HepG2 (cell line): ENCODE results near the gene PPP3R1. TPM values are rescaled to one million over a fixed set of nuclear protein-coding genes. Genes with fewer than 3 reads are reported as not detected.

Experiments used
- ATAC-seq: fragments of 200-7000 bp; cut with Tn5 transposase; 3 replicates; pipeline ENCODE4 v1.9.1; 2020; ENCODE audit warnings: mild to moderate bottlenecking, moderate library complexity
- BruUV-seq: library from RNA; stranded (reverse); fragments of 400-500 nt; replicated peaks from 2 replicates; lab custom pipeline; 2021; lab: Mats Ljungman, UMichigan
- CTCF ChIA-PET: fragments of 300-600 bp; formaldehyde crosslinking; extraction: SDS; loops from one replicate; lab custom pipeline; 2021; ENCODE audit warnings: low total read pairs, inconsistent platforms, low intra/inter-chr PET ratio; lab: Yijun Ruan, JAX
- POLR2A ChIA-PET: fragments of 350-600 bp; sonication (Branson Sonifier 250); formaldehyde crosslinking; loops from one replicate; lab custom pipeline; 2020; ENCODE audit warnings: antibody characterized with exemption, inconsistent platforms; lab: Yijun Ruan, JAX
- DNase-seq: peaks from one replicate; pipeline ENCODE4 v3.0.0-alpha.2; 2015; ENCODE audit warnings: low spot score
- FAIRE-seq: peaks from 3 replicates; lab custom pipeline; 2011; peaks lifted over from hg19 to GRCh38; lab: Jason Lieb, UNC
- H2AFZ ChIP-seq: one replicate; pipeline ENCODE4 v1.6.1; 2011; ENCODE audit warnings: low read length, inconsistent platforms
- H3K27ac ChIP-seq: fragments of 300-600 bp; 3 replicates; pipeline ENCODE4 v1.8.0; 2011; ENCODE audit warnings: mixed run types, mild to moderate bottlenecking, mixed read lengths, low read length, inconsistent platforms; ENCODE audit not compliant: insufficient read depth; ENCODE audit errors: extremely low read length
- H3K27me3 ChIP-seq, 2 experiments: fragments of 200-600 bp in 1 of 2; 2 replicates in 1 of 2; 3 replicates in 1 of 2; pipeline versions ENCODE4 v1.6.0 to v1.8.0; 2011; ENCODE audit warnings: low read length in 2 of 2, mild to moderate bottlenecking in 2 of 2, moderate library complexity in 2 of 2, inconsistent platforms in 1 of 2; ENCODE audit not compliant: insufficient read depth in 2 of 2, control insufficient read depth in 1 of 2
- H3K36me3 ChIP-seq, 2 experiments: fragments of 200-600 bp in 1 of 2; replicated peaks in 1 of 2; 2 replicates in 1 of 2; 3 replicates in 1 of 2; pipeline versions ENCODE4 v1.5.1 to v1.8.0; 2011; ENCODE audit warnings: low read length in 2 of 2, inconsistent platforms in 1 of 2; ENCODE audit not compliant: insufficient read depth in 2 of 2, control insufficient read depth in 1 of 2
- H3K4me1 ChIP-seq: 2 replicates; pipeline ENCODE4 v1.5.1; 2012; ENCODE audit warnings: low read length, inconsistent platforms; ENCODE audit not compliant: insufficient read depth
- H3K4me2 ChIP-seq: 2 replicates; pipeline ENCODE4 v1.6.0; 2011; ENCODE audit warnings: low read depth, low read length, inconsistent platforms
- H3K4me3 ChIP-seq, 3 experiments: fragments of 200-600 bp in 1 of 3; sonication (generic), shearing (Covaris generic) in 1 of 3; replicated peaks in 1 of 3; 2 replicates each; pipeline ENCODE4 v1.5.1; 2011 to 2016; ENCODE audit warnings: low read length in 3 of 3, inconsistent platforms in 2 of 3, low read depth in 2 of 3, mild to moderate bottlenecking in 2 of 3, control low read depth in 1 of 3, mixed read lengths in 1 of 3; ENCODE audit not compliant: insufficient read depth in 1 of 3
- H3K79me2 ChIP-seq: one replicate; pipeline ENCODE4 v1.6.1; 2011; ENCODE audit warnings: low read length, inconsistent platforms; ENCODE audit not compliant: insufficient read depth
- H3K9ac ChIP-seq: 2 replicates; pipeline ENCODE4 v1.6.0; 2011; ENCODE audit warnings: mild to moderate bottlenecking, low read depth, low read length, inconsistent platforms; ENCODE audit not compliant: insufficient read depth
- H3K9me3 ChIP-seq: 2 replicates; pipeline ENCODE4 v1.5.1; 2012; ENCODE audit warnings: mild to moderate bottlenecking, low read length
- H4K20me1 ChIP-seq: 2 replicates; pipeline ENCODE4 v1.6.0; 2011; ENCODE audit warnings: inconsistent platforms, mild to moderate bottlenecking, low read length, moderate library complexity; ENCODE audit not compliant: insufficient read depth
- CAMTA2 ChIP-seq: sonication (generic); formaldehyde crosslinking; IDR thresholded peaks from 2 replicates; pipeline ENCODE4 v1.4.0; 2020; ENCODE audit warnings: mild to moderate bottlenecking, missing genetic modification reagents, borderline replicate concordance
- FOXJ3 ChIP-seq: sonication (generic); formaldehyde crosslinking; IDR thresholded peaks from 2 replicates; pipeline ENCODE4 v1.4.0; 2020; ENCODE audit warnings: missing genetic modification reagents, mild to moderate bottlenecking, borderline replicate concordance
- HNRNPLL ChIP-seq: fragments of 200-400 bp; formaldehyde crosslinking; IDR thresholded peaks from 2 replicates; pipeline ENCODE4 v1.6.1; 2017; ENCODE audit warnings: mild to moderate bottlenecking, low read depth, low read length; ENCODE audit not compliant: poor library complexity, severe bottlenecking
- PHF21A ChIP-seq: sonication (generic); formaldehyde crosslinking; IDR thresholded peaks from 2 replicates; pipeline ENCODE4 v1.5.0; 2020; ENCODE audit warnings: mild to moderate bottlenecking, missing genetic modification reagents
- SMAD3 ChIP-seq: sonication (generic); formaldehyde crosslinking; IDR thresholded peaks from 2 replicates; pipeline ENCODE4 v1.4.0; 2020; ENCODE audit warnings: missing genetic modification reagents
- TFDP2 ChIP-seq: sonication (generic); formaldehyde crosslinking; IDR thresholded peaks from 2 replicates; pipeline ENCODE4 v1.4.0; 2020; ENCODE audit warnings: missing genetic modification reagents
- USF2 ChIP-seq, 2 experiments: sonication (generic) in 1 of 2; formaldehyde crosslinking in 1 of 2; IDR thresholded peaks; 2 replicates each; pipeline versions ENCODE4 v1.5.1 to v1.6.1; 2011 to 2020; ENCODE audit warnings: borderline replicate concordance in 1 of 2, low read depth in 1 of 2, low read length in 1 of 2, mild to moderate bottlenecking in 1 of 2, missing genetic modification reagents in 1 of 2, moderate library complexity in 1 of 2
- ZIK1 ChIP-seq: sonication (generic); formaldehyde crosslinking; IDR thresholded peaks from 2 replicates; pipeline ENCODE4 v1.5.0; 2020; ENCODE audit warnings: mild to moderate bottlenecking, low read depth, missing genetic modification reagents, borderline replicate concordance
- ZNF598 ChIP-seq: sonication (generic); formaldehyde crosslinking; IDR thresholded peaks from 2 replicates; pipeline ENCODE4 v1.5.1; 2020; ENCODE audit warnings: mild to moderate bottlenecking, missing genetic modification reagents, borderline replicate concordance
- ZNF816 ChIP-seq: sonication (generic); formaldehyde crosslinking; IDR thresholded peaks from 2 replicates; pipeline ENCODE4 v1.8.0; 2022; ENCODE audit warnings: missing genetic modification reagents, mild to moderate bottlenecking, borderline replicate concordance
- WGBS: methylation state at CpG from one replicate; pipeline ENCODE4 v1.1.6; 2017; ENCODE audit warnings: low lambda C conversion rate; 5-methylcytosine and 5-hydroxymethylcytosine counted together
- in situ Hi-C: cut with HindIII; loops from 2 replicates; pipeline ENCODE4 v1.10.0; 2017; ENCODE audit warnings: low pct_unique_long_range_greater_than_20kb; ENCODE audit not compliant: extremely low pct_ligation_motif_present
- intact Hi-C: fragments of 100-400 bp; cut with micrococcal nuclease; formaldehyde crosslinking; loops from one replicate; pipeline ENCODE4 v1.10.0; 2022; ENCODE audit not compliant: unreplicated experiment
- polyA plus RNA-seq, 8 experiments: library from polyadenylated mRNA; depleted of rRNA in 3 of 8; stranded (reverse) in 7 of 8; unstranded in 1 of 8; fragments of >200 nt; fragmentation: Illumina TruSeq in 4 of 8; extraction: Trizol in 4 of 8; gene quantifications; 2 replicates each; pipeline versions ENCODE4 v1.2.1 to v1.2.3, GENCODE V29; 2011 to 2016; ENCODE audit warnings: low read depth in 4 of 8, missing spikeins in 1 of 8, mixed read lengths in 1 of 8; ENCODE audit not compliant: insufficient read depth in 1 of 8
- total RNA-seq, 5 experiments: library from RNA; depleted of rRNA; stranded (reverse); fragments of >200 nt; fragmentation: Illumina TruSeq; extraction: Trizol; gene quantifications; 2 replicates each; pipeline ENCODE4 v1.2.3, GENCODE V29; 2016; ENCODE audit warnings: low read depth in 1 of 5

Gene PPP3R1
- total and polyA plus RNA-seq, 2 of the 13 experiments (the other 11 are each of a cell fraction or from before 2014, with no cell fraction given), result 11.6 to 25.7 TPM

GRCh38 chr2:68169308-68169707, 83.0 kb downstream of the PPP3R1 start:
- Histone ChIP-seq H3K4me1 (peaks cover 11% of the 10 kb centered on the region), H3K79me2 (peaks cover 5% of the 10 kb centered on the region), H3K27ac (no peak overlapping the region), H3K27me3 (no peaks in the 10 kb centered on the region), H3K4me3 (no peak overlapping the region), H4K20me1 (no peaks in the 10 kb centered on the region), H3K4me2 (no peak overlapping the region), H3K9ac (no peak overlapping the region), H2AFZ (no peak overlapping the region), H3K9me3 (no peaks in the 10 kb centered on the region), H3K36me3 (peaks cover 19 to 52% of the 10 kb centered on the region in 2 experiments)
- ATAC-seq (peak; percentile 65), DNase-seq (no peak), FAIRE-seq (peak; percentile 23)
- TF ChIP-seq ZIK1 (CRISPR knock-in tag), result no peak
- TF ChIP-seq USF2 (IDR thresholded peaks at IDR 0.05; ENCODE audit: low read depth, low read length), result peak; percentile 69
- TF ChIP-seq USF2 (CRISPR knock-in tag; IDR thresholded peaks at IDR 0.05; ENCODE audit: borderline replicate concordance), result no peak
- TF ChIP-seq CAMTA2, result no peak
- no peak for TF ChIP-seq FOXJ3 (CRISPR knock-in tag)
- no TSS peak for BruUV-seq
- intact Hi-C loops, result no loop called here
- in situ Hi-C loops, result no loop called here
- WGBS, result over 99% methylated on average over 4 of the region's 4 CpGs
- ChIA-PET POLR2A (interaction anchor here (2.3 kb wide), 1 partner anchor 12 kb away, joined by 11 read pairs; the partner anchor contains the start of gene PNO1), CTCF (no interaction called here)

GRCh38 chr2:68167186-68167585, 85.1 kb downstream of the PPP3R1 start:
- Histone ChIP-seq H3K79me2 (peaks cover 5% of the 10 kb centered on the region), H3K9me3 (no peaks in the 10 kb centered on the region), H3K27me3 (no peaks in the 10 kb centered on the region), H3K4me2 (no peak overlapping the region), H3K27ac (no peak overlapping the region), H4K20me1 (no peaks in the 10 kb centered on the region), H3K9ac (no peak overlapping the region)
- ATAC-seq (no peak), FAIRE-seq (no peak)
- in situ Hi-C loops (no loop called here), intact Hi-C loops (no loop called here)
- POLR2A ChIA-PET, result interaction anchor here (2.3 kb wide), 1 partner anchor 10 kb away, joined by 11 read pairs; the partner anchor contains the start of gene PNO1
- CTCF ChIA-PET, result no interaction called here
- BruUV-seq, result no TSS peak
- TF ChIP-seq ZNF598 (CRISPR knock-in tag) (no peak), PHF21A (CRISPR knock-in tag) (no peak), TFDP2 (CRISPR knock-in tag) (no peak), SMAD3 (no peak), ZNF816 (CRISPR knock-in tag) (no peak), HNRNPLL (no peak)
- TF ChIP-seq, all 625 proteins: peak for 0
- no peak overlapping the region for H2AFZ ChIP-seq
- DNase-seq, result no peak
- no peak overlapping the region for H3K4me3 ChIP-seq
- peaks cover 11% of the 10 kb centered on the region for H3K4me1 ChIP-seq
- WGBS, result 75% methylated on average over 3 of the region's 3 CpGs
- peaks cover 19 to 60% of the 10 kb centered on the region in 2 experiments for H3K36me3 ChIP-seq
